ENCODE data around the gene ARAF.

ARAF gene

GRCh38 chrX:47614618-47615017 is 53.6 kb downstream of the ARAF start:
- Histone ChIP-seq H3K36me3 (replicated peaks in 1 of 2; ENCODE audit: control insufficient read depth in 2 of 2, insufficient read depth in 2 of 2, low read length in 2 of 2) (no peaks in the 10 kb centered on the region), H3K14ac (ENCODE audit: low read length) (no peak overlapping the region), H3K9ac (ENCODE audit: low read depth, low read length, poor library complexity) (no peak overlapping the region), H2AFZ (ENCODE audit: low read length) (no peak overlapping the region), H3K4ac (ENCODE audit: low read length) (no peak overlapping the region), H3K23ac (ENCODE audit: low read depth, low read length, poor library complexity) (no peak overlapping the region), H2BK120ac (ENCODE audit: low read depth, low read length) (no peak overlapping the region), H3K79me1 (ENCODE audit: low read depth, low read length) (no peaks in the 10 kb centered on the region), H3K4me2 (ENCODE audit: insufficient read depth, low read length, poor library complexity, severe bottlenecking) (no peak overlapping the region), H2AK5ac (ENCODE audit: low read depth, low read length) (no peak overlapping the region), H3K27me3 (ENCODE audit: control insufficient read depth in 3 of 3, insufficient read depth in 3 of 3, low read depth in 1 of 3, low read length in 3 of 3) (no peaks in the 10 kb centered on the region), H3K9me3 (replicated peaks in 1 of 2; ENCODE audit: control insufficient read depth in 2 of 2, insufficient read depth in 1 of 2, low read depth in 1 of 2, low read length in 2 of 2) (no peaks in the 10 kb centered on the region), H3K18ac (ENCODE audit: low read length) (no peak overlapping the region), H2BK12ac (ENCODE audit: low read length) (no peak overlapping the region), H2BK5ac (ENCODE audit: low read length) (no peak overlapping the region), H3K27ac (replicated peaks; ENCODE audit: low read length) (no peak overlapping the region), H2BK15ac (ENCODE audit: low read length) (no peak overlapping the region), H4K8ac (ENCODE audit: low read depth, low read length) (no peak overlapping the region), H3K4me1 (ENCODE audit: control insufficient read depth in 2 of 2, insufficient read depth in 1 of 2, low read depth in 1 of 2, low read length in 2 of 2) (no peaks in the 10 kb centered on the region), H4K91ac (ENCODE audit: low read depth, low read length, poor library complexity) (no peak overlapping the region), H3K4me3 (ENCODE audit: low read length in 2 of 2) (no peak overlapping the region)
- no peak for DNase-seq (ENCODE audit: low spot score)
- WGBS, 2 donors (ENCODE audit: extremely low coverage in 2 of 2, insufficient read length in 2 of 2, insufficient replicate concordance in 1 of 2), result no CpG with 5 or more reads among the region's 5 CpGs

GRCh38 chrX:47618923-47619485 is 58.0 kb downstream of the ARAF start:
- Histone ChIP-seq H3K14ac (ENCODE audit: low read length) (no peak overlapping the region), H3K4me3 (ENCODE audit: low read length in 2 of 2) (peak overlapping the region in 1 of 2 donors; percentile 44), H3K9ac (ENCODE audit: low read depth, low read length, poor library complexity) (no peak overlapping the region), H3K27me3 (ENCODE audit: control insufficient read depth in 3 of 3, insufficient read depth in 3 of 3, low read depth in 1 of 3, low read length in 3 of 3) (peaks cover 0 to 2% (median 0%) of the 10 kb centered on the region in 3 experiments), H3K23ac (ENCODE audit: low read depth, low read length, poor library complexity) (no peak overlapping the region), H3K9me3 (replicated peaks in 1 of 2; ENCODE audit: control insufficient read depth in 2 of 2, insufficient read depth in 1 of 2, low read depth in 1 of 2, low read length in 2 of 2) (no peaks in the 10 kb centered on the region), H4K8ac (ENCODE audit: low read depth, low read length) (no peak overlapping the region), H3K36me3 (replicated peaks in 1 of 2; ENCODE audit: control insufficient read depth in 2 of 2, insufficient read depth in 2 of 2, low read length in 2 of 2) (no peaks in the 10 kb centered on the region), H2BK12ac (ENCODE audit: low read length) (no peak overlapping the region), H2BK120ac (ENCODE audit: low read depth, low read length) (no peak overlapping the region), H3K79me1 (ENCODE audit: low read depth, low read length) (no peaks in the 10 kb centered on the region), H3K27ac (replicated peaks; ENCODE audit: low read length) (no peak overlapping the region), H2BK5ac (ENCODE audit: low read length) (no peak overlapping the region), H3K18ac (ENCODE audit: low read length) (no peak overlapping the region), H4K91ac (ENCODE audit: low read depth, low read length, poor library complexity) (no peak overlapping the region), H2AFZ (ENCODE audit: low read length) (peak overlapping the region; percentile 85), H2BK15ac (ENCODE audit: low read length) (no peak overlapping the region), H3K4ac (ENCODE audit: low read length) (no peak overlapping the region), H3K4me1 (ENCODE audit: control insufficient read depth in 2 of 2, insufficient read depth in 1 of 2, low read depth in 1 of 2, low read length in 2 of 2) (peaks cover 2 to 3% of the 10 kb centered on the region in 2 donors), H2AK5ac (ENCODE audit: low read depth, low read length) (no peak overlapping the region), H3K4me2 (ENCODE audit: insufficient read depth, low read length, poor library complexity, severe bottlenecking) (peak overlapping the region; percentile 57)
- WGBS, 2 donors (ENCODE audit: extremely low coverage in 2 of 2, insufficient read length in 2 of 2, insufficient replicate concordance in 1 of 2), result no CpG with 5 or more reads among the region's 32 CpGs
- DNase-seq (ENCODE audit: low spot score), result no peak

GRCh38 chrX:47619486-47620302 is 58.7 kb downstream of the ARAF start, which contains the start of gene SYN1:
SYN1 (minus strand) TSS chrX:47619857; CDS start chrX:47619728, 129 bp downstream.
- no peak within 1 kb of the TSS for H2BK12ac ChIP-seq (ENCODE audit: low read length)
- H3K4ac ChIP-seq (ENCODE audit: low read length), result no peak within 1 kb of the TSS
- peak; percentile 79 for DNase-seq (ENCODE audit: low spot score)
- no peak within 1 kb of the TSS for H3K9ac ChIP-seq (ENCODE audit: low read depth, low read length, poor library complexity)
- no peaks in the 10 kb centered on the region for H3K79me1 ChIP-seq (ENCODE audit: low read depth, low read length)
- no CpG with 5 or more reads among the region's 88 CpGs for WGBS, 2 donors (ENCODE audit: extremely low coverage in 2 of 2, insufficient read length in 2 of 2, insufficient replicate concordance in 1 of 2)
- peaks cover 2 to 6% of the 10 kb centered on the region in 2 donors for H3K4me1 ChIP-seq (ENCODE audit: control insufficient read depth in 2 of 2, insufficient read depth in 1 of 2, low read depth in 1 of 2, low read length in 2 of 2)
- no peak within 1 kb of the TSS for H2AK5ac ChIP-seq (ENCODE audit: low read depth, low read length)
- H3K36me3 ChIP-seq (replicated peaks in 1 of 2; ENCODE audit: control insufficient read depth in 2 of 2, insufficient read depth in 2 of 2, low read length in 2 of 2), result no peaks in the 10 kb centered on the region
- peak within 1 kb of the TSS; percentile 57 for H3K4me2 ChIP-seq (ENCODE audit: insufficient read depth, low read length, poor library complexity, severe bottlenecking)
- H4K8ac ChIP-seq (ENCODE audit: low read depth, low read length), result no peak within 1 kb of the TSS
- H3K23ac ChIP-seq (ENCODE audit: low read depth, low read length, poor library complexity), result no peak within 1 kb of the TSS
- H3K27me3 ChIP-seq (ENCODE audit: control insufficient read depth in 3 of 3, insufficient read depth in 3 of 3, low read depth in 1 of 3, low read length in 3 of 3), result peaks cover 0 to 2% (median 0%) of the 10 kb centered on the region in 3 experiments
- H3K9me3 ChIP-seq (replicated peaks in 1 of 2; ENCODE audit: control insufficient read depth in 2 of 2, insufficient read depth in 1 of 2, low read depth in 1 of 2, low read length in 2 of 2), result no peaks in the 10 kb centered on the region
- no peak within 1 kb of the TSS for H3K18ac ChIP-seq (ENCODE audit: low read length)
- H2BK120ac ChIP-seq (ENCODE audit: low read depth, low read length), result no peak within 1 kb of the TSS
- no peak within 1 kb of the TSS for H3K27ac ChIP-seq (replicated peaks; ENCODE audit: low read length)
- H2BK15ac ChIP-seq (ENCODE audit: low read length), result no peak within 1 kb of the TSS
- H2AFZ ChIP-seq (ENCODE audit: low read length), result peak within 1 kb of the TSS; percentile 85
- H3K14ac ChIP-seq (ENCODE audit: low read length), result no peak within 1 kb of the TSS
- no peak within 1 kb of the TSS for H2BK5ac ChIP-seq (ENCODE audit: low read length)
- peak within 1 kb of the TSS; percentile 44 to 75 for H3K4me3 ChIP-seq (ENCODE audit: low read length in 2 of 2)
- no peak within 1 kb of the TSS for H4K91ac ChIP-seq (ENCODE audit: low read depth, low read length, poor library complexity)

- H4K91ac ChIP-seq (ENCODE audit: low read depth, low read length, poor library complexity), result no peak overlapping the region
- WGBS, 2 donors (ENCODE audit: extremely low coverage in 2 of 2, insufficient read length in 2 of 2, insufficient replicate concordance in 1 of 2), result no CpG with 5 or more reads among the region's 9 CpGs
- H3K4ac ChIP-seq (ENCODE audit: low read length), result no peak overlapping the region
- no peak overlapping the region for H2BK5ac ChIP-seq (ENCODE audit: low read length)
- peaks cover 0 to 2% (median 0%) of the 10 kb centered on the region in 3 experiments for H3K27me3 ChIP-seq (ENCODE audit: control insufficient read depth in 3 of 3, insufficient read depth in 3 of 3, low read depth in 1 of 3, low read length in 3 of 3)
- no peak overlapping the region for H3K9ac ChIP-seq (ENCODE audit: low read depth, low read length, poor library complexity)
- no peak overlapping the region for H4K8ac ChIP-seq (ENCODE audit: low read depth, low read length)
- peaks cover 2 to 6% of the 10 kb centered on the region in 2 donors for H3K4me1 ChIP-seq (ENCODE audit: control insufficient read depth in 2 of 2, insufficient read depth in 1 of 2, low read depth in 1 of 2, low read length in 2 of 2)
- no peak overlapping the region for H3K18ac ChIP-seq (ENCODE audit: low read length)
- H2BK12ac ChIP-seq (ENCODE audit: low read length), result no peak overlapping the region
- H2AK5ac ChIP-seq (ENCODE audit: low read depth, low read length), result no peak overlapping the region
- H3K79me1 ChIP-seq (ENCODE audit: low read depth, low read length), result no peaks in the 10 kb centered on the region
- no peak overlapping the region for H3K27ac ChIP-seq (replicated peaks; ENCODE audit: low read length)
- no peak overlapping the region for H3K4me2 ChIP-seq (ENCODE audit: insufficient read depth, low read length, poor library complexity, severe bottlenecking)
- no peak for DNase-seq (ENCODE audit: low spot score)
- H2AFZ ChIP-seq (ENCODE audit: low read length), result no peak overlapping the region
- no peaks in the 10 kb centered on the region for H3K9me3 ChIP-seq (replicated peaks in 1 of 2; ENCODE audit: control insufficient read depth in 2 of 2, insufficient read depth in 1 of 2, low read depth in 1 of 2, low read length in 2 of 2)
- no peaks in the 10 kb centered on the region for H3K36me3 ChIP-seq (replicated peaks in 1 of 2; ENCODE audit: control insufficient read depth in 2 of 2, insufficient read depth in 2 of 2, low read length in 2 of 2)
- no peak overlapping the region for H2BK120ac ChIP-seq (ENCODE audit: low read depth, low read length)
- H3K23ac ChIP-seq (ENCODE audit: low read depth, low read length, poor library complexity), result no peak overlapping the region
- H2BK15ac ChIP-seq (ENCODE audit: low read length), result no peak overlapping the region
- H3K4me3 ChIP-seq (ENCODE audit: low read length in 2 of 2), result no peak overlapping the region
- H3K14ac ChIP-seq (ENCODE audit: low read length), result no peak overlapping the region
These were observed 59.3 kb downstream of the ARAF start for GRCh38 chrX:47620303-47620685.
